Retinal pigment epithelial cell (primary cell): ENCODE measurements around the gene TK1.

Source experiments
- DNase-seq: peaks from one replicate; pipeline ENCODE4 v3.0.0-alpha.2; 2010; ENCODE audit warnings: low read depth
- H3K4me3 ChIP-seq: 2 replicates; pipeline ENCODE4 v1.5.1; 2011; ENCODE audit warnings: mild to moderate bottlenecking, low read length, control low read depth, moderate library complexity
- CTCF ChIP-seq: conservative IDR thresholded peaks from 2 replicates; pipeline ENCODE4 v1.5.1; 2011; ENCODE audit warnings: low read depth, low read length, control low read depth, inconsistent platforms

TK1 gene

GRCh38 chr17:78163881-78164747 is 22.7 kb downstream of the TK1 start:
- no peak overlapping the region for H3K4me3 ChIP-seq
- no peak for DNase-seq
- no peak for TF ChIP-seq CTCF

GRCh38 chr17:78159575-78160158 is 27.2 kb downstream of the TK1 start:
- no peak overlapping the region for H3K4me3 ChIP-seq
- no peak for DNase-seq
- TF ChIP-seq CTCF = no peak

GRCh38 chr17:78154903-78155811 is 31.7 kb downstream of the TK1 start:
- no peak for TF ChIP-seq CTCF
- H3K4me3 ChIP-seq = no peak overlapping the region
- DNase-seq = no peak

GRCh38 chr17:78151514-78152008 is 35.3 kb downstream of the TK1 start:
- H3K4me3 ChIP-seq = no peak overlapping the region
- DNase-seq = no peak
- TF ChIP-seq CTCF = no peak

GRCh38 chr17:78148286-78149016 is 38.4 kb downstream of the TK1 start:
- H3K4me3 ChIP-seq = no peak overlapping the region
- TF ChIP-seq CTCF = no peak
- DNase-seq = no peak

GRCh38 chr17:78147315-78147998 is 39.4 kb downstream of the TK1 start:
- no peak overlapping the region for H3K4me3 ChIP-seq
- no peak for TF ChIP-seq CTCF
- no peak for DNase-seq
